GM18907 (cell line): ENCODE data around the gene SECISBP2.
A peak's percentile ranks its signal among the peaks of the same experiment; 100 is the strongest.
"Not testable (repeated sequence)": the region's sequence is repeated elsewhere in the genome, so short reads cannot be mapped to it uniquely, and the experiment has no call there.

Source experiments
- ATAC-seq: cut with Tn5 transposase; IDR thresholded peaks from one replicate; pipeline ENCODE4 v1.9.1; 2021; ENCODE audit warnings: mild to moderate bottlenecking, moderate library complexity; ENCODE audit not compliant: unreplicated experiment

The SECISBP2 gene

DNA sequence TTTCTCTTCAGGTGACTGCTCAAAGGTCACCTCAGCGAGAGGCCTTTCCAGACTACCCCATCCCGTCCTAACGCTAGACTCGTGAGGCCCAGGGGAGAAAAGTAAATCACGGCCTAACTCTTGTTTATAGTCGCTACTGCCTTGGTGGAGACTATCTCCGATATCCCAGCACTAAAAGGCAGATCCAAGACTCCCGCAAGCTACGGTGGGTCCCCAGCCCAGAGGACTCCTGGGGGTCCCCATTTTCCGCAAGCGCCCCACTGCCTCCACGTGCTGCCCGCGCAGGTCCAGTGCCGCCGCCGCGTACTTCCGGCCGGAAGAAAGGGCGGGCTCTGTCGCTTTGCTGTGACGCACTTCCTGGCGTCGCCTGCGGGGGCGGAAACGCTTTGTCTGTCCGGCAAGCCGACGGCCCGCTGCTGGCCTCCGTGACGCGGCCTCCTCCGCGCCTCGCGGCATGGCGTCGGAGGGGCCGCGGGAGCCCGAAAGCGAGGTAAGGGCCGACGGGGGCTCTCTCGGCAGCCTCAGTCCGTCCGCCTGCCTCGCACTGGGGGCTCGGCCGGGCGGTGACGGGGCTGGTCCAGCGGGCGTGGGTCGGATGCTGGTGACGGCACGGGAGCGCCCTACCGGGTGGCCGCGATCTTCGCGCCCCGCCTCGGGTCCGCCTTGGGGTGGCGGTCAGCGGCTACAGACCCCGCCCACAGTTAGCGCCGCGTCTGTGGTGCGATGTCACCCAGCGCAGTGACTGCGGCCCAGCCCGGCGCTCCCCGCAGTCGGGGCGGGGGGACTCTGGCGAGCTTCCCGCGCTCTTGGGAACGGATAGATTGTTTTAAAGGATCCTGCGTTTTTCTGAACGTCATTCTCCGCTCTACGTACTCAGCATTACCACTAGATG, at the start of gene SECISBP2:
Gene SECISBP2, plus strand, starts transcription at position 378 of the 892 bp plus-strand sequence. Its CDS starts 77 bp downstream, at position 455.
- peak; percentile 93 for ATAC-seq

DNA sequence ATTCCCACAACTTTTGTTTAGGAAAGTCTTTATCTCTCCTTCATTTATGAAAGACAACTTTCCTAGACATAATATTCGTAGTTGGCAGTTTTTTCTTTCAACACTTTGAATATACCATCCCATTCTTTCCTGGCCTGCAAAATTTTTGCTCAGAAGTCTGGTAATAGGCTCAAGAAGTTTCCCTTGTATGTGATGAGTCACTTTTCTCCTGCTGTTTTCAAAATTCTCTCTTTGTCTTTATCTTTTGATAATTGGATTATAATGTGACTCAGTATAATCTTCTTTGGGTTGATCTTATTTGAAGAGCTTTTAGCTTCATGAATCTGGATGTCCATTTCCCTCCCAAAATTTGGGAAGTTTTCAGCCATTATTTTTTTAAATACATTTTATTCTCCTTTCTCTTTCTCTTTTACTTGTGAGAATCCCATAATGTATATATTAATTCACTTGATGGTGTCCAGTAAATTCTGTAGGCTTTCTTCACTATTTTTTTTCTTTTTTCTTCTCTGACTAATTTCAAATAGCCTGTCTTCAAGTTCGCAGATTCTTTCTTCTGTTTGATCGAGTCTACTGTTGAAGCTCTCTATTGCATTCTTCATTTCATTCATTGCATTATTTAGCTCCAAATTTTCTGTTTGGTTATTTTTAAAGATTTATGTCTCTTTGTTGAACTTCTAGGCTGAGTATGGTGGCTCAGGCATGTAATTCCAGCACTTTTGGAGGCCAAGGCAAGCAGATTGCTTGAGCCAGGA, 44.6 kb upstream of the SECISBP2 start:
- ATAC-seq, result no peak

DNA sequence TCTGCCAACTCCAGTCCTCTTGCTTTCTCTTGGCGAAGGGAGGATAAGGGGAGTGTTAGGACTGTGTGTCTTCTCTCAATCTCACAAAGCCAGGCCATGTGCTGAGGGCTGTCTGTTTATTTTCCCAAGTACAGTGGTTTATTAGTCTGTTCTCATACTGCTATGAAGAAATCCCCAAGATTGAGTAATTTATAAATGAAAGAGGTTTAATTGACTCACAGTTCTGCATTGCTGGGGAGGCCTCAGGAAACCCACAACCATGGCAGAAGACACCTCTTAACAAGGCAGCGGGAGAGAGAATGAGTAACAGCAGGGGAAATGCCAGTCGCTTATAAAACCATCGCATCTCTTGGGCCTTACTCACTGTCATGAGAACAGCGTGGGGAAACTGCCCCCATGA, 43.5 kb upstream of the SECISBP2 start:
- no peak for ATAC-seq

DNA sequence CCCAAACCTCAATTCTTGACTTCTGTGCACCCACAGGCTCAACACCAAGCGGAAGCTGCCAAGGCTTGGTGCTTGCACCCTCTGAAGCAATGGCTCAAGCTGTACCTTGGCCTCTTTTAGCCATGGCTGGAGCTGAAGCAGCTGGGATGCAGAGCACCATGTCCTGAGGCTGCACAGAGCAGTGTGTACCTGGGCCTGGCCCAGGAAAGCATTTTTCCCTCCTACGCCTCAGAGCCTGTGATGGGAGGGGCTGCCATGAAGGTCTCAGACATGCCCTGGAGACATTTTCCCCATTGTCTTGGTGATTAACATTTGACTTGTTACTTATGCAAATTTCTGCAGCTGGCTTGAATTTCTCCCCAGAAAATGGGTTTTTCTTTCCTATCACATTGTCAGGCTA, 42.3 kb upstream of the SECISBP2 start:
- not testable (repeated sequence) for ATAC-seq

- no peak for ATAC-seq
Measured at GRCh38 chr9:89277043-89277442, 41.3 kb upstream of the SECISBP2 start.

- no peak for ATAC-seq
Measured at GRCh38 chr9:89277454-89277853, 40.8 kb upstream of the SECISBP2 start.

GRCh38 chr9:89278551-89278950, 39.7 kb upstream of the SECISBP2 start:
- no peak for ATAC-seq

DNA sequence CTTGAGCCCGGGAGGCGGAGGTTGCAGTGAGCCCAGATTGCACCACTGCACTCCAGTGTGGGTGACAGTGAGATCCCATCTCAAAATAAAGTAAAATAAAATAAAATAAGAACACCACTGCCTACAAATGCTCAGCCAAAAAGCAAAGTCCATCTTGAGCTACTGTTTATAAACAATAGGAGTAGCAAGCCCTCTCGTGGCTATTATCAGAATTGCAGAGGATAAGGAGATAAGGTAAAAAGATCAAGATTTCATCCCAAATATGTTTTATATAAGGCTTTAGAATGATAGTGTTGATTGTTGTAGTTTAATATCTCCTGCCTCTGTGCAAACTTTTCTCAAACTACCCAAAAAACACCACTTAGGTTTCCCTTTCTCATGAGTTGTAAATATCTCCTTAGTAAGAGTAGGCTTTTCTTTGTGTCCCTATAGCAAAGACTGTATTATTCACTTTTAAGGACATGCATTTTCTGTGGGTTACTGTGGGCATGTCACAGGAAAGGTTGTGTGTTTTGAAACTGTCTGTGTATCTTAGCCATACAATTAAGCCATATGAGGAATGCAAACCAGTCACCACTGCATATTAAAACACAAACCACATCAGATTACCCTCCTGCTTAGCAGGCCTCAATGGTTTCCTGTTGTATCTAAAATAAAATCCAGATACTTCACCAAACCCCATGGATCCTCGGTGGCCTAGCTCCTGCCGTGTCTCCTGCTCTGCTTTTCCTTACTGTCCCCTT, 39.1 kb upstream of the SECISBP2 start:
- no peak for ATAC-seq

- no peak for ATAC-seq
Measured at GRCh38 chr9:89281106-89281505, 37.2 kb upstream of the SECISBP2 start.

- not testable (repeated sequence) for ATAC-seq
Measured at GRCh38 chr9:89282248-89282968, 35.9 kb upstream of the SECISBP2 start.

- ATAC-seq, result no peak
Measured at GRCh38 chr9:89284076-89284475, 34.2 kb upstream of the SECISBP2 start.

DNA sequence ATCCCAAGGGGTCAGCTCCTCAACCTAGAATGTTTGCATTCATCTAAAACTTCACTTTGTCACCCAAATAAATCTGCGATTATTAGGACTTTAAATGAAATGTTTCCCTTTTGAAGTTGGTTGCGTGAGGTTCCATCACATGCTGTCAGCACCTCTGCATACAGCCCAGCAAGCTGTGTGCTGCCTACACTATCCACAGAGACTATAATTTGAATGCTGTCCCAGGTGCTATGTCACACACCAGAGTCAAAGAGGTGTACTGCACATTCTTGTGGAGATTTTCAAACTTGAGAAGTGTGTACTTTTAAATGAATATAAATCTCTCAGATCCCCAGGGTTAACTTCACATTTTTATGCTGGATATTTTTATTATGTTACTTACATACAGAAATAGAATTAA, 26.6 kb upstream of the SECISBP2 start:
- ATAC-seq, result no peak

DNA sequence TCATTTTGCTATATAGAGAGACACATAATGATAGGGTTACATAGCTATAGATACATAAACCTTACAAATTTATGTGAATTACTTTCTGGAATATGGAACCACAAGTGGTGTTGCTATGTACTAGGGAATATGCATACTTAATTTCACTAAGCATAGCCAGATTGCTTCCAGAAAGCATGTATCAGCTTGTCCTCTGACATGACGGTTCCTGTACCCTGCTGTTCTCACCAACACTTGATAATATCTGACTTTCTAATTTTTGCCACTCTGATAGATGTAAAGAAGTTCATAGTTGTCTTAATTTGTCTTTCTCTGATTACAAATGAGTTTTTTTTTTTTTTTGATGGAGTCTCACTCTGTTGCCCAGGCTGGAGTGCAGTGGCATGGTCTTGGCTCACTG, 25.3 kb upstream of the SECISBP2 start:
- ATAC-seq, result no peak

DNA sequence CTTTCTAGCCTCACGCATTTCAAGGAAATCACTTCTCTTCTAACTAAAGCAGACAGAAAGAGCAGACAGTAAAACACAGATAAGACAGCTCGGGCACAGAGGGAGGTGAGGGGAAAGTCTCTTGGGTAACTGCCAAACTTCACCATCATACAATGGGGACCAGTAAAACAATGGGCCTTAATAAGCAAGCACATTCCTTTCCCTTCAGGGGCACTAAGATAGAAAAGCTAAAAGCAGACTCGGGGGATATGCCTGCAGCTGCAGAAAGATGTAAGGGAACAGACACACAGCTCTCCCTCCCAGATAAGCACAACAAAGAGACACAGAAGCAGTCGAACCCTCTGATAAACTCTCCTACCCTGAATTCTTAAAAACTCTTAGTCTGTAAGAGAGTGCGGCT, 22.9 kb upstream of the SECISBP2 start:
- no peak for ATAC-seq

DNA sequence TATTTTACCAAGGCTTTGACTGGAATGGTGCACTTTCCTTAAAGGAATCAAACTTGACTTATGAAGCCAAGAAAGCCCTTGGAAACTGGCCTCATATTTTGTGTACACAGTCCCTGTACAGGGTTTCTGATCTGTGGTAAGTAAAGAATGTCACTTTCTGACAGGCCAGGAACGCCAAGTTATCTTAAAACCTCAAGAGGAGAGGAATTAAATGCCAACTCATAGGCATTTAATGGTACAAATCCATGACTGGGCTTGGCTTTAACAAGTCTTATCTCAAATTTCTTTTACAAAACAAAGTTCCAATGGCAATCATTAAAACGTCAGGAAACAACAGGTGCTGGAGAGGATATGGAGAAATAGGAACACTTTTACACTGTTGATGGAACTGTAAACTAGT, 16.3 kb upstream of the SECISBP2 start:
- not testable (repeated sequence) for ATAC-seq

DNA sequence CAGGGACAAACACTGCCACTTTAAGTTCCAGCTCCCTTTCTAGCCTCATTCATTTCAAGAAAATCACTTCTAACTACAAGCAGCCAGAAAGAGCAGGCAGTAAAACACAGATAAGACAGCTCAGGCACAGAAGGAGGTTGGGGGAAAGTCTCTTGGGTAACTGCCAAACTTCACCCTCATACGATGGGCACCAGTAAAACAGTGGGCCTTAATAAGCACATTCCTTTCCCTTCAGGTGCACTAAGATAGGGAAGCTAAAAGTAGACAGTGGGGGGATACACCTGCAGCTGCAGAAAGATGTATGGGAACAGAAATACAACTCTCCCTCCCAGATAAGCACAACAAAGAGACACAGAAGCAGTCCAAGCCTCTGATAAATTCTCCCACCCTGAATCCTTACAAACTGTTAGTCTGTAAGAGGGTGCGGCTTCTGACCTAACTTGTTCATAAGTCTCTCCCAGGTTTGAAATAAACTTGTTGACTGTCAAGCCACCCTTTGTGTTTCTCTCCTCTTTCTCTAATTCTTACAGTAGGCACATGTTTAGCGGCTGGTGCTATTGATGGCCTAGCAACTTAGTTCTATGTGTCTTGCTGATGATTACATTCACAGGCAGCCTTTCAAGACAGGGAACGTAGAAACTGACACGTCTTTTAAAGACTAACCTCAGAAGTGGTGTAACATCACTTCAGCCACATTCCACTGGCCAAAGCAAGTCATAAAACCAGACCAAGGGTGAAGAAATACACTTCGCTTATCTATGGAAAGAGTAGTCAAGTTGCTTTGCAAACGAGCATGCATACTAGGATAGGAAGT, 14.1 kb upstream of the SECISBP2 start:
- ATAC-seq, result no peak

GRCh38 chr9:89304834-89305188, 13.5 kb upstream of the SECISBP2 start:
- no peak for ATAC-seq

- no peak for ATAC-seq
Measured at GRCh38 chr9:89305868-89306267, 12.4 kb upstream of the SECISBP2 start.

DNA sequence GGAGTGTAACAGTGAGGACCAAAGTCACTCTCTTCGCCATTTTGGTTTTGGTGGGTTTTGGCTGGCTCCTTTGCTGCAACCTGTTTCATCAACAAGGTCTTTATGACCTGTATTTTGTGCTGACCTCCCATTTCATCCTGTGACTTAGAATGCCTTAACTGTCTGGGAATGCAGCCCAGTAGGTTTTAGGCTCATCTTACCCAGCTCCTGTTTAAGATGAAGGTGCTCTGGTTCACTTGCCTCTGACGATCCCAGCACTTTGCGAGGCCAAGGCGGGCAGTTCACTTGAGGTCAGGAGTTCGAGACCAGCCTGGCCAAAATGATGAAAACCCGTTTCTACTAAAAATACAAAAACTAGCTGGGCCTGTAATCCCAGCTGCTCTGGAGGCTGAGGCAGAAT, 9.1 kb upstream of the SECISBP2 start:
- no peak for ATAC-seq
